Astrocyte (in vitro differentiated cells and primary cell): Measurements from ENCODE around the gene FHL2. TPM values are rescaled to one million over a fixed set of nuclear protein-coding genes. Genes with fewer than 3 reads are reported as not detected.

Experiments used
- DNase-seq: peaks from one replicate; pipeline ENCODE4 v3.0.0-alpha.2; 2010; ENCODE audit warnings: low read depth
- FAIRE-seq: peaks from 2 replicates; lab custom pipeline; 2011; peaks lifted over from hg19 to GRCh38; lab: Jason Lieb, UNC
- H2AFZ ChIP-seq: 2 replicates; pipeline ENCODE4 v1.6.0; 2012; ENCODE audit warnings: low read depth, low read length, inconsistent platforms
- H3K27ac ChIP-seq: 2 replicates; pipeline ENCODE4 v1.5.1; 2011; ENCODE audit warnings: low read depth, low read length, inconsistent platforms
- H3K27me3 ChIP-seq: 2 replicates; pipeline ENCODE4 v1.6.0; 2011; ENCODE audit warnings: low read length, inconsistent platforms; ENCODE audit not compliant: insufficient read depth
- H3K36me3 ChIP-seq: 2 replicates; pipeline ENCODE4 v1.5.1; 2011; ENCODE audit warnings: low read length, inconsistent platforms; ENCODE audit not compliant: insufficient read depth
- H3K4me1 ChIP-seq: 2 replicates; pipeline ENCODE4 v1.5.1; 2011; ENCODE audit warnings: low read length, inconsistent platforms; ENCODE audit not compliant: insufficient read depth
- H3K4me2 ChIP-seq: 2 replicates; pipeline ENCODE4 v1.6.0; 2012; ENCODE audit warnings: low read length, inconsistent platforms
- H3K4me3 ChIP-seq: 2 replicates; pipeline ENCODE4 v1.5.1; 2011; ENCODE audit warnings: low read depth, mild to moderate bottlenecking, low read length, inconsistent platforms; ENCODE audit not compliant: insufficient read depth
- H3K79me2 ChIP-seq: 2 replicates; pipeline ENCODE4 v1.6.0; 2012; ENCODE audit warnings: mild to moderate bottlenecking, low read length, inconsistent platforms; ENCODE audit not compliant: insufficient read depth
- H3K9ac ChIP-seq: 2 replicates; pipeline ENCODE4 v1.6.0; 2012; ENCODE audit warnings: mild to moderate bottlenecking, low read length, inconsistent platforms
- H3K9me3 ChIP-seq: 2 replicates; pipeline ENCODE4 v1.5.1; 2012; ENCODE audit warnings: low read depth, mild to moderate bottlenecking, low read length, inconsistent platforms; ENCODE audit not compliant: insufficient read depth
- H4K20me1 ChIP-seq: 2 replicates; pipeline ENCODE4 v1.6.0; 2012; ENCODE audit warnings: low read length, inconsistent platforms; ENCODE audit not compliant: insufficient read depth
- H3K27ac Mint-ChIP-seq: one replicate; pipeline ENCODE4 v1.8.0; 2021; ENCODE audit warnings: mild to moderate bottlenecking, mixed read lengths; ENCODE audit not compliant: unreplicated experiment
- H3K27me3 Mint-ChIP-seq: one replicate; pipeline ENCODE4 v1.8.0; 2021; ENCODE audit warnings: low read depth, mixed read lengths; ENCODE audit not compliant: unreplicated experiment
- H3K36me3 Mint-ChIP-seq: one replicate; pipeline ENCODE4 v1.8.0; 2021; ENCODE audit warnings: low read depth, mixed read lengths; ENCODE audit not compliant: unreplicated experiment
- H3K4me1 Mint-ChIP-seq: one replicate; pipeline ENCODE4 v1.8.0; 2021; ENCODE audit warnings: low read depth, mixed read lengths; ENCODE audit not compliant: unreplicated experiment
- H3K4me3 Mint-ChIP-seq: one replicate; pipeline ENCODE4 v1.8.0; 2021; ENCODE audit warnings: mild to moderate bottlenecking, moderate library complexity, mixed read lengths; ENCODE audit not compliant: unreplicated experiment
- H3K9me3 Mint-ChIP-seq: one replicate; pipeline ENCODE4 v1.8.0; 2021; ENCODE audit warnings: mild to moderate bottlenecking, mixed read lengths; ENCODE audit not compliant: unreplicated experiment
- EZH2 ChIP-seq: IDR thresholded peaks from 2 replicates; pipeline ENCODE4 v1.6.1; 2012; ENCODE audit warnings: mild to moderate bottlenecking, low read length, inconsistent platforms; ENCODE audit not compliant: insufficient read depth
- total RNA-seq: library from RNA; stranded (reverse); gene quantifications from 2 replicates; pipeline ENCODE4 v1.2.1, GENCODE V29; 2021
- TF ChIP-seq, protein P1 (sequence below): IDR thresholded peaks from 2 replicates; pipeline ENCODE4 v1.5.1; 2011; ENCODE audit warnings: low read depth, mild to moderate bottlenecking, inconsistent platforms, low read length, moderate library complexity; ENCODE audit not compliant: insufficient read depth

The FHL2 gene
- total RNA-seq, 1 donor from 2014 or later, result 104 TPM

GRCh38 chr2:105402809-105403208, 4.0 kb upstream of the FHL2 start:
- peaks cover 40% of the 10 kb centered on the region for H3K4me1 ChIP-seq
- peaks cover 22% of the 10 kb centered on the region for H3K79me2 ChIP-seq
- H3K4me2 ChIP-seq, result peak overlapping the region; percentile 73
- DNase-seq (no peak), FAIRE-seq (no peak)
- H3K4me3 Mint-ChIP-seq, result no peak overlapping the region
- peak overlapping the region; percentile 91 for H3K27ac Mint-ChIP-seq
- H3K4me3 ChIP-seq, result no peak overlapping the region
- H3K36me3 ChIP-seq, result no peaks in the 10 kb centered on the region
- peaks cover 3% of the 10 kb centered on the region for H3K9me3 ChIP-seq
- peaks cover 31% of the 10 kb centered on the region for H3K4me1 Mint-ChIP-seq
- H4K20me1 ChIP-seq, result no peaks in the 10 kb centered on the region
- H3K36me3 Mint-ChIP-seq, result peaks cover 3% of the 10 kb centered on the region
- no peaks in the 10 kb centered on the region for H3K9me3 Mint-ChIP-seq
- TF ChIP-seq, protein P1, sequence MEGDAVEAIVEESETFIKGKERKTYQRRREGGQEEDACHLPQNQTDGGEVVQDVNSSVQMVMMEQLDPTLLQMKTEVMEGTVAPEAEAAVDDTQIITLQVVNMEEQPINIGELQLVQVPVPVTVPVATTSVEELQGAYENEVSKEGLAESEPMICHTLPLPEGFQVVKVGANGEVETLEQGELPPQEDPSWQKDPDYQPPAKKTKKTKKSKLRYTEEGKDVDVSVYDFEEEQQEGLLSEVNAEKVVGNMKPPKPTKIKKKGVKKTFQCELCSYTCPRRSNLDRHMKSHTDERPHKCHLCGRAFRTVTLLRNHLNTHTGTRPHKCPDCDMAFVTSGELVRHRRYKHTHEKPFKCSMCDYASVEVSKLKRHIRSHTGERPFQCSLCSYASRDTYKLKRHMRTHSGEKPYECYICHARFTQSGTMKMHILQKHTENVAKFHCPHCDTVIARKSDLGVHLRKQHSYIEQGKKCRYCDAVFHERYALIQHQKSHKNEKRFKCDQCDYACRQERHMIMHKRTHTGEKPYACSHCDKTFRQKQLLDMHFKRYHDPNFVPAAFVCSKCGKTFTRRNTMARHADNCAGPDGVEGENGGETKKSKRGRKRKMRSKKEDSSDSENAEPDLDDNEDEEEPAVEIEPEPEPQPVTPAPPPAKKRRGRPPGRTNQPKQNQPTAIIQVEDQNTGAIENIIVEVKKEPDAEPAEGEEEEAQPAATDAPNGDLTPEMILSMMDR, result no peak
- no peak for TF ChIP-seq EZH2
- H3K27me3 ChIP-seq, result no peaks in the 10 kb centered on the region
- no peak overlapping the region for H2AFZ ChIP-seq
- peak overlapping the region; percentile 90 for H3K27ac ChIP-seq
- peak overlapping the region; percentile 76 for H3K9ac ChIP-seq
- H3K27me3 Mint-ChIP-seq, result no peaks in the 10 kb centered on the region

DNA sequence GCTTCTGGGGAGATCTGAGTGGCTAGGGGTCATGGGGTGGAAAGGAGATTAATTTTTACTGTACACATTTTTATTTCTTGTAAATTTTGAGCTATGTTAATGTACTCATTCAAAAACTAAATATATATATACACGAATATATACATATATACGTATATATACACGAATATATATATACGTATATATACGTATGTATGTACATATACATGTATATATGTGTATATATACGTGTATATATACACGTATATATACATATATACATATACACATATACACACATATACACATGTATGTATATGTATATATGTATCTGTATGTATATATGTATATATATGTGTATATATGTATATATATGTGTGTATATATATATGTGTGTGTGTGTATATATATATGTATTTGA, 3.0 kb upstream of the FHL2 start:
- Histone ChIP-seq H3K27ac (no peak overlapping the region), H3K4me2 (no peak overlapping the region), H3K9ac (no peak overlapping the region), H4K20me1 (no peaks in the 10 kb centered on the region), H3K79me2 (peaks cover 32% of the 10 kb centered on the region), H3K27me3 (no peaks in the 10 kb centered on the region), H3K4me3 (no peak overlapping the region), H2AFZ (no peak overlapping the region), H3K36me3 (no peaks in the 10 kb centered on the region), H3K9me3 (peaks cover 3% of the 10 kb centered on the region), H3K4me1 (peaks cover 40% of the 10 kb centered on the region)
- H3K36me3 Mint-ChIP-seq, result peaks cover 3% of the 10 kb centered on the region
- no peak overlapping the region for H3K4me3 Mint-ChIP-seq
- FAIRE-seq, result no peak
- DNase-seq, result no peak
- H3K27ac Mint-ChIP-seq, result no peak overlapping the region
- H3K27me3 Mint-ChIP-seq, result no peaks in the 10 kb centered on the region
- no peaks in the 10 kb centered on the region for H3K9me3 Mint-ChIP-seq
- TF ChIP-seq, protein P1, result no peak
- TF ChIP-seq EZH2, result no peak
- H3K4me1 Mint-ChIP-seq, result peaks cover 29% of the 10 kb centered on the region

- no peak overlapping the region for H2AFZ ChIP-seq
- H3K4me2 ChIP-seq, result no peak overlapping the region
- peaks cover 3% of the 10 kb centered on the region for H3K9me3 ChIP-seq
- H3K4me3 Mint-ChIP-seq, result no peak overlapping the region
- no peaks in the 10 kb centered on the region for H3K9me3 Mint-ChIP-seq
- peaks cover 38% of the 10 kb centered on the region for H3K4me1 ChIP-seq
- H3K27ac ChIP-seq, result no peak overlapping the region
- H4K20me1 ChIP-seq, result peaks cover 14% of the 10 kb centered on the region
- no peaks in the 10 kb centered on the region for H3K27me3 ChIP-seq
- no peak for FAIRE-seq
- peaks cover 7% of the 10 kb centered on the region for H3K36me3 Mint-ChIP-seq
- no peak overlapping the region for H3K4me3 ChIP-seq
- H3K36me3 ChIP-seq, result peaks cover 14% of the 10 kb centered on the region
- H3K9ac ChIP-seq, result no peak overlapping the region
- H3K27ac Mint-ChIP-seq, result no peak overlapping the region
- peaks cover 49% of the 10 kb centered on the region for H3K79me2 ChIP-seq
- no peak for DNase-seq
- no peak for TF ChIP-seq EZH2
- TF ChIP-seq, protein P1, result no peak
- H3K4me1 Mint-ChIP-seq, result peaks cover 36% of the 10 kb centered on the region
- H3K27me3 Mint-ChIP-seq, result no peaks in the 10 kb centered on the region
Measured at GRCh38 chr2:105400138-105400540, 1.3 kb upstream of the FHL2 start.
